CD4-positive, alpha-beta T cell (primary cell): ENCODE data around the gene HS3ST3B1. TPM values are rescaled to one million over a fixed set of nuclear protein-coding genes. Genes with fewer than 3 reads are reported as not detected.

Experiments
- ATAC-seq: fragments of 200-7000 bp; cut with Tn5 transposase; one replicate; pipeline ENCODE4 v1.10.0; 2022; ENCODE audit warnings: mild to moderate bottlenecking; ENCODE audit not compliant: poor library complexity
- CTCF ChIA-PET: fragments of 350-600 bp; sonication (Branson Sonifier 250); formaldehyde crosslinking; loops from one replicate; lab custom pipeline; 2021; ENCODE audit warnings: antibody characterized with exemption, inconsistent platforms; lab: Charles Lee
- POLR2A ChIA-PET: fragments of 350-600 bp; sonication (Branson Sonifier 250); formaldehyde crosslinking; loops from one replicate; lab custom pipeline; 2021; ENCODE audit warnings: antibody characterized with exemption, inconsistent platforms; lab: Charles Lee
- DNase-seq, 14 experiments: peaks; one replicate each; pipeline ENCODE4 v3.0.0-alpha.2; 2013 to 2020; ENCODE audit warnings: mixed read lengths in 2 of 14
- H3K27ac ChIP-seq, 2 donors: one replicate each; pipeline versions ENCODE4 v1.5.1 to v1.7.0; 2013; ENCODE audit warnings: low read length in 2 of 2, low read depth in 1 of 2, mild to moderate bottlenecking in 1 of 2
- H3K27me3 ChIP-seq, 2 experiments: 1 replicate in 1 of 2; 2 replicates in 1 of 2; pipeline versions ENCODE4 v1.6.1 to v1.7.0; 2013; ENCODE audit warnings: low read length in 2 of 2, control low read depth in 1 of 2, mild to moderate bottlenecking in 1 of 2, moderate library complexity in 1 of 2; ENCODE audit not compliant: insufficient read depth in 2 of 2, control insufficient read depth in 1 of 2
- H3K36me3 ChIP-seq: one replicate; pipeline ENCODE4 v1.6.1; 2013; ENCODE audit warnings: low read length, control low read depth; ENCODE audit not compliant: insufficient read depth
- H3K4me1 ChIP-seq: one replicate; pipeline ENCODE4 v1.6.1; 2013; ENCODE audit warnings: low read length, control low read depth; ENCODE audit not compliant: insufficient read depth
- H3K4me3 ChIP-seq: one replicate; pipeline ENCODE4 v1.5.1; 2013; ENCODE audit warnings: mild to moderate bottlenecking, low read length, moderate library complexity
- H3K9me3 ChIP-seq, 2 experiments: 1 replicate in 1 of 2; 2 replicates in 1 of 2; pipeline versions ENCODE4 v1.6.1 to v1.7.0; 2013; ENCODE audit warnings: low read length in 2 of 2, mild to moderate bottlenecking in 2 of 2, control low read depth in 1 of 2, moderate library complexity in 1 of 2; ENCODE audit not compliant: control insufficient read depth in 1 of 2, insufficient read depth in 1 of 2
- H3K27ac Mint-ChIP-seq: one replicate; pipeline ENCODE4 v1.8.0; 2020; ENCODE audit warnings: mixed read lengths
- H3K27me3 Mint-ChIP-seq: one replicate; pipeline ENCODE4 v1.8.0; 2021; ENCODE audit warnings: mixed read lengths
- H3K36me3 Mint-ChIP-seq: one replicate; pipeline ENCODE4 v1.8.0; 2021; ENCODE audit warnings: low read depth, mixed read lengths
- H3K4me1 Mint-ChIP-seq: one replicate; pipeline ENCODE4 v1.8.0; 2021; ENCODE audit warnings: low read depth, mixed read lengths
- H3K4me3 Mint-ChIP-seq: one replicate; pipeline ENCODE4 v1.8.0; 2020; ENCODE audit warnings: mild to moderate bottlenecking, mixed read lengths
- H3K9me3 Mint-ChIP-seq: one replicate; pipeline ENCODE4 v1.8.0; 2020; ENCODE audit warnings: mixed read lengths
- intact Hi-C, 2 experiments: fragments of 100-400 bp; cut with DNase I in 1 of 2; cut with micrococcal nuclease in 1 of 2; formaldehyde crosslinking; loops; one replicate each; pipeline versions ENCODE4 v1.15.1 to v1.9.0; 2023 to 2025; cut with DNase I, micrococcal nuclease
- total RNA-seq, 174 experiments: library from RNA in 2 of 174; stranded (reverse) in 2 of 174; gene quantifications; one replicate each; pipeline ENCODE4 v1.2.3 and lab custom pipeline; 2021 to 2026
- TF ChIP-seq, protein P1 (sequence below): fragments of 200-600 bp; IDR thresholded peaks from one replicate; pipeline ENCODE4 v1.8.0; 2022; ENCODE audit warnings: antibody characterized with exemption, mild to moderate bottlenecking

HS3ST3B1 gene
- total RNA-seq, 2 experiments from 2014 or later: 9.3 to 11.5 TPM

DNA sequence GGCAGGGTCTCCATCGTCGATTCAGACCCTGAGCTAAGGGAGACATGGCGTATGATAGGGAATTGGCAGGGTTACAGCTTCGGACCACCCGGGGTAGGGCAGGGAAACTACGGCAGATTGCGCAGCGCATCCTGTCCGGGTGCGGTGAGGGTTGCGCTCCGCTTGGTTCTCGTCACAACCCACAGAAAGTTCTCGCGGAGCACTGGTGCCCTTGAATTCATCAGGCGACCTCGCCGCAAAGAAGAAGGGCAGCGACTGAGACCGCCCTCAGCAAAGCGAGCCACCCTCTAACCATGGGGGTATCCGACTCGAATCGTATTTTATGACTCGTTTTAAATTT is 1.2 kb downstream of the HS3ST3B1 start:
- peaks cover 35% of the 10 kb centered on the region for H3K27me3 Mint-ChIP-seq
- H3K9me3 Mint-ChIP-seq: no peaks in the 10 kb centered on the region
- TF ChIP-seq, protein P1, sequence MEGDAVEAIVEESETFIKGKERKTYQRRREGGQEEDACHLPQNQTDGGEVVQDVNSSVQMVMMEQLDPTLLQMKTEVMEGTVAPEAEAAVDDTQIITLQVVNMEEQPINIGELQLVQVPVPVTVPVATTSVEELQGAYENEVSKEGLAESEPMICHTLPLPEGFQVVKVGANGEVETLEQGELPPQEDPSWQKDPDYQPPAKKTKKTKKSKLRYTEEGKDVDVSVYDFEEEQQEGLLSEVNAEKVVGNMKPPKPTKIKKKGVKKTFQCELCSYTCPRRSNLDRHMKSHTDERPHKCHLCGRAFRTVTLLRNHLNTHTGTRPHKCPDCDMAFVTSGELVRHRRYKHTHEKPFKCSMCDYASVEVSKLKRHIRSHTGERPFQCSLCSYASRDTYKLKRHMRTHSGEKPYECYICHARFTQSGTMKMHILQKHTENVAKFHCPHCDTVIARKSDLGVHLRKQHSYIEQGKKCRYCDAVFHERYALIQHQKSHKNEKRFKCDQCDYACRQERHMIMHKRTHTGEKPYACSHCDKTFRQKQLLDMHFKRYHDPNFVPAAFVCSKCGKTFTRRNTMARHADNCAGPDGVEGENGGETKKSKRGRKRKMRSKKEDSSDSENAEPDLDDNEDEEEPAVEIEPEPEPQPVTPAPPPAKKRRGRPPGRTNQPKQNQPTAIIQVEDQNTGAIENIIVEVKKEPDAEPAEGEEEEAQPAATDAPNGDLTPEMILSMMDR: no peak
- H3K4me1 Mint-ChIP-seq: peaks cover 67% of the 10 kb centered on the region
- peak overlapping the region; percentile 86 for H3K27ac Mint-ChIP-seq
- H3K36me3 Mint-ChIP-seq: peaks cover 30% of the 10 kb centered on the region
- ChIA-PET POLR2A (interaction anchor here (0.9 to 6.6 kb wide), 18 partner anchors 19 to 1284 kb away, joined by 3 to 111 read pairs (median 4); partner anchors contain the start of genes COX10 and ELAC2), CTCF (interaction anchor here (0.8 to 4.6 kb wide), 23 partner anchors 12 to 1284 kb away, joined by 3 to 26 read pairs (median 3); partner anchors contain the start of genes COX10 and ELAC2)
- intact Hi-C loops: loop anchor here (1.0 to 5.0 kb wide), 11 partner anchors 101 to 1285 kb away; partner anchors contain the start of genes COX10 (in 2 of the 2) and ELAC2 (in 1 of the 2)
- H3K4me3 Mint-ChIP-seq: peak overlapping the region; percentile 99
- Histone ChIP-seq H3K27me3 (peaks cover 15 to 18% of the 10 kb centered on the region in 2 experiments), H3K4me3 (peak overlapping the region; percentile 97), H3K4me1 (peaks cover 65% of the 10 kb centered on the region), H3K36me3 (no peaks in the 10 kb centered on the region), H3K27ac (peak overlapping the region; percentile 68 to 73), H3K9me3 (peaks cover 0 to 12% of the 10 kb centered on the region in 2 experiments)
- peak in 13 of 14 experiments; percentile 37 to 82 (median 56) for DNase-seq
- peak; percentile 6 for ATAC-seq

DNA sequence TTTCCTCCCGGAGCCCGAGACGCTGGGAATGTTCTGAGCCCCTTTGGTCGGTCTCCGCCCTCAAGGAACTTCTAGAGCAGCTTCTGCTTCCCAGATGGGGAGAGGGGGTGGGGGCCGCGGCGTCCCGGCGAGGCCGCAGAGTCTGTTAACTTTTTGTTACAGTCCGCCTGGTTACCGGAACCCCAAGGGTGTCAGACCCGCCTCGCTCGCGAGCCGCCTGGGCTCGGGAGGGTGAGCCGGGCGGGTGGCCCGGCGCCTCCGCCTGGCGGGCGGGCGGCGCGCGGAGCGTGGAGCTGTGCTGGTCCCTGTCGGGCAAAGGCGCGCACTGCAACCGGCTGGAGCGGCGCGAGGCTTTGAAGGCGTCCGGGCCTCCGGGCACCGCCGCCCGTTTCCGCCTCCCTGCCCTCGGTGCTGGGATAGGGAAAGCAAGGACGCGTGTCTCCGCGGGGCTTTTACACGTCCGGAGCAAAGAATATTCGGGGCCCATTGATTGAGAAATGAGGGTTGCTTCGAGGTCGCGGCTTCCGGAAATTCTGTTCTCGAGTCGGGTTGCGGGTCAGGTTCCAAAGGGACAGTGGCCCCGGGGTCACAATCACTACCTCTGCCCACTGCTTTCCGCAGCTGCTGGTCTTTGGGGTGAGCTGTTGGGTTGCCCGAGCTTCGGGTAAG is 1.7 kb downstream of the HS3ST3B1 start:
- CTCF ChIA-PET: interaction anchor here (0.8 to 4.6 kb wide), 19 partner anchors 9 to 710 kb away, joined by 3 to 26 read pairs (median 3); partner anchors contain the start of gene COX10
- intact Hi-C loops: loop anchor here (1.0 to 5.0 kb wide), 11 partner anchors 101 to 1285 kb away; partner anchors contain the start of genes COX10 (in 2 of the 2) and ELAC2 (in 1 of the 2)
- ATAC-seq: peak; percentile 33
- peak overlapping the region; percentile 99 for H3K4me3 Mint-ChIP-seq
- H3K27ac Mint-ChIP-seq: peak overlapping the region; percentile 86
- Histone ChIP-seq H3K4me1 (peaks cover 60% of the 10 kb centered on the region), H3K4me3 (peak overlapping the region; percentile 97), H3K27ac (peak overlapping the region; percentile 68 to 73), H3K36me3 (no peaks in the 10 kb centered on the region), H3K9me3 (peaks cover 0 to 10% of the 10 kb centered on the region in 2 experiments), H3K27me3 (peaks cover 13% of the 10 kb centered on the region in 2 experiments)
- TF ChIP-seq, protein P1: peak; percentile 80
- peaks cover 67% of the 10 kb centered on the region for H3K4me1 Mint-ChIP-seq
- H3K36me3 Mint-ChIP-seq: peaks cover 30% of the 10 kb centered on the region
- peak; percentile 70 to 92 (median 80) for DNase-seq
- H3K9me3 Mint-ChIP-seq: no peaks in the 10 kb centered on the region
- POLR2A ChIA-PET: interaction anchor here (0.7 to 6.6 kb wide), 14 partner anchors 21 to 1284 kb away, joined by 3 to 111 read pairs (median 5); partner anchors contain the start of genes COX10 and ELAC2
- H3K27me3 Mint-ChIP-seq: peaks cover 34% of the 10 kb centered on the region

DNA sequence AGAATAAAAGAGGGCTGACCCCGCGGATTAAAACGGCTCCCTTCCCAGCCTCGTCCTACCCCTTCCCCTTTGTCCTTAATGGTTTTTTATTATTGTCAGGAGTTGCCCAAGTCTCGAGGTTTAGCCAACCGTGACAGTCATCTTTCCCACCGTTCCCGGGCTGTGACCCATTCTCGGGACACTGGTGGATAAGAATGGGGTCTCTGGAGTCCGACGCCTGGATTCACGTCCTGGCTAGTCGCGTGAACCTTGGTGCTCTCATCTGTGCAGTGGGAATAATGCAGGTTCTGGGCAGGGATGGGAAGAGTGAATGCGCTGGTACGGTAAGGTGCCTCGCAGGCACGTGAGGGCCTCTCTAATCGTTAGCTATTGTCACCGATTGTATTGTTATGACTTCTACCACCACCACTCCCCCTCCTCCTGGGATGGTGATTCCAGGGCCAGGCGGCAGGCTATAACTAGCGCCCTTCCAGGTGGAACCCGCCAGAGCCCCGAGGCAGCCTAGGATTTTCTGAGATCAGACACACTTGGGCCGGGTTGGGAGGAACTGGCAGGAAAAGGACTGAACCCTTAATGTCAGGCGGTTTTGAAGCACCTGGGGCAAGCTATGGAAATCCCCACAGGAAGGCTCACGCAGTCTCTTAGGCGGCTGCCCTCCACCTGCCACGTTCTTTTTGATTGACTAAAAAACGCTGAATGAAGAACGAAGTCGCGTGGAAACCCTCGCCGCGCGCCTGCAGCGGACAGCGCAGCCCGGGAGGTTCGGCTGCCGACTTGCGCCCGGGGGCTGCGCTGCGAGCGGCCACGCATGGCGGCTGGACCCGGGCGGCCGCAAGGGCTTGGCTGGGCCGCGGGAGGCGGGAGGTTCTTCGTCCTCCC is 2.7 kb downstream of the HS3ST3B1 start:
- DNase-seq: peak in 11 of 14 experiments; percentile 16 to 82 (median 45)
- H3K4me3 ChIP-seq: peak overlapping the region; percentile 97
- H3K27ac ChIP-seq: peak overlapping the region; percentile 35 to 73
- peaks cover 2 to 3% of the 10 kb centered on the region in 2 experiments for H3K27me3 ChIP-seq
- H3K36me3 Mint-ChIP-seq: peaks cover 32% of the 10 kb centered on the region
- H3K9me3 ChIP-seq: peaks cover 0 to under 1% of the 10 kb centered on the region in 2 experiments
- TF ChIP-seq, protein P1: no peak
- H3K9me3 Mint-ChIP-seq: no peaks in the 10 kb centered on the region
- no peak for ATAC-seq
- ChIA-PET POLR2A (interaction anchor here (0.8 to 6.6 kb wide), 7 partner anchors 11 to 708 kb away, joined by 3 to 111 read pairs (median 24); no protein-coding TSS in a partner anchor), CTCF (interaction anchor here (1.0 to 4.2 kb wide), 6 partner anchors 10 to 709 kb away, joined by 3 to 26 read pairs (median 3); no protein-coding TSS in a partner anchor)
- H3K27me3 Mint-ChIP-seq: peaks cover 24% of the 10 kb centered on the region
- peak overlapping the region; percentile 89 for H3K4me3 Mint-ChIP-seq
- H3K36me3 ChIP-seq: no peaks in the 10 kb centered on the region
- intact Hi-C loops: loop anchor here (2.0 to 5.0 kb wide), 7 partner anchors 235 to 1286 kb away; partner anchors contain the start of genes COX10 (in 1 of the 2) and ELAC2 (in 1 of the 2)
- peaks cover 51% of the 10 kb centered on the region for H3K4me1 ChIP-seq
- H3K4me1 Mint-ChIP-seq: peaks cover 66% of the 10 kb centered on the region
- H3K27ac Mint-ChIP-seq: peak overlapping the region; percentile 86
